GM12801 (cell line): ENCODE measurements around the gene KDM1A.

Experiments used
- CTCF ChIP-seq: IDR thresholded peaks from one replicate; pipeline ENCODE4 v1.5.1; 2011; ENCODE audit warnings: control low read depth; ENCODE audit not compliant: insufficient read length; ENCODE audit errors: extremely low read depth

KDM1A gene

DNA sequence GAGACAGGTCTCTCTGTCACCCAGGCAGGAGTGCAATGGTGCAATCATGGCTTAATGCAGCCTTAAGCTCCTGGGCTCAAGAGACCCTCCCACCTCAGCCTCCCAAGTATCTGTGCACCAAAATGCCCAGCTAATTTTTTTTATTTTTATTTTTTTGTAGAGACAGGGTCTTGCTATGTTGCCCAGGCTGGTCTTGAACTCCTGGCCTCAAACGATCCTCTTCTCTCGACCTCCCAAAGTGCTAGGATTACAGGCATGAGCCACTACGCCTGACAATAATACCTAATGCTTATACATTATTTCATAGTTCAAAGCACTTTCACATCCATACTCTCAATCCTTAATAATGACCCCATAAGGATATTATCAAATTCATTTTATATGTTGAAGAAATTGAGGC, 101.1 kb downstream of the KDM1A start:
- no peak for TF ChIP-seq CTCF

GRCh38 chr1:23122023-23122748, 102.9 kb downstream of the KDM1A start:
- TF ChIP-seq CTCF: no peak

DNA sequence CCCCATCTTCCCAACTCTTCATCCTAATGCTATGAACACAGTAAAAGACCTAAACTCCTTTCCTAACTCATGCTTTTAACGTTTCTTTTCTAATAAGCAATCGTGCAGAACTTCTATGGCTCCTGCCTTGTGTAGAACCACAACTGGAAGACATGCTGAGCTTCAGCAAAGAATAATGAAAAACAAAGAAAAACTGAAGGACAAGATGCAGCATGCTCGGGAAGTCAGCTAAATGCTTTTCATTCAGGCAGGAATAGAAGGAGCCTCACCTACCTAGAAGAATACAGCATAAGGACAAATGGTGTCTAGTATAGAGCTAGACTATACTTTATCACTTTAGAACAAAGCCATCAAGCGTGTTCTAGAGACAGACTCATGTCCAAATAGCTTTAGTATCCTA, 103.5 kb downstream of the KDM1A start:
- no peak for TF ChIP-seq CTCF

DNA sequence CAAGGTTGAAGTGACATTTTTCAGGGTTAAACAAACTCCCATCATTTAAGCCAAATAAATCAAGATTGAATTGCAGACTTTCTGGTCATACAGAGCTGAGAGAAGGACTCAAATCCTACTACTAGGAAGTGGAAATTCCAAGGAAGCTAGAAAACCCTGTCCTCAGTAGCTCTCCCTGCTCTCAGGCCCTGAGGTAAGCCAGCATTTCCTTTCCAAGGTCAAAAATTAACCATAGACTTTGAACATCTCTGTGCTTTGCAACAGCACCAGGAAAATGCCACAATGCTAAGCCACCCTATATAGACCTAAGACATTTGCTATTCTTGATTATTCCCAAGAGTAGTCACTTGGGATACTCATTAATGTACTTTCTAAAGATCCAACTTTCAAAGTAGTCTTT, 104.3 kb downstream of the KDM1A start:
- TF ChIP-seq CTCF: no peak

DNA sequence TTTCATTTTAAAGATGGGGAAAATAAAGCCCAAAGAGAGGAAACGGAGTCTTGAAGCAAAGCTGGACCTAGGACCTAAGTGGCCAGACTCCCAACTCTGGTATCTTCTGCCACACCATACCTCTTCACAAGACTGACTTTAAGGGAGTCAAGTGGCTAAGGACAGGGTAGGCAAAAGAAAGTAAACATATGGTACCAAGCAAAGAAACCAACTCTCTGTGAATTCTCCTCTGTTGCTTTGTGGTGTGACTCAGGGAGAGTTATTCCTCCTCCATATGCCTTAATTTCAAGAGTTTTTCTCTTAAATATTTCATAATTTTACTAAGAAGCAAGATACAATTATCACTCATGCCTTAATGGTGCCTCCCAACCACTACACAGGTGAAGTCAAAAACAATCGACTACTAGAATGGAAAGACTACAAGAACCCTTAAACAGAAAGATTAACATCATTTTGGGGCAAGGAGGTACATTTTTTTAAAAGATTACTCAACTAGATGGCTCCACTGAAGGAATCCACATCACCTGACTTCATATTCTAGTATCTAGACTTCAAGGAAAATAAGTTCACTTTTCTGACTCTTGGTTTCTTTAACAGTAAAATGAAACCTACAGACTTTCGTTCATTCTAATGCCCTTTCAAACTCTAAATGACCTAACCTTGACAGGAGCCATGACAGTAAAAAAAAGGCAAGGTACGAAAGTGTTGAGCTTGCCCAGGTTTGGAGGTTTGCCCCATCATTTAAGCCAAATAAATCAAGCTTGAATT, 105.2 kb downstream of the KDM1A start:
- no peak for TF ChIP-seq CTCF

- TF ChIP-seq CTCF: no peak
These were observed 106.2 kb downstream of the KDM1A start for GRCh38 chr1:23125489-23125888.

DNA sequence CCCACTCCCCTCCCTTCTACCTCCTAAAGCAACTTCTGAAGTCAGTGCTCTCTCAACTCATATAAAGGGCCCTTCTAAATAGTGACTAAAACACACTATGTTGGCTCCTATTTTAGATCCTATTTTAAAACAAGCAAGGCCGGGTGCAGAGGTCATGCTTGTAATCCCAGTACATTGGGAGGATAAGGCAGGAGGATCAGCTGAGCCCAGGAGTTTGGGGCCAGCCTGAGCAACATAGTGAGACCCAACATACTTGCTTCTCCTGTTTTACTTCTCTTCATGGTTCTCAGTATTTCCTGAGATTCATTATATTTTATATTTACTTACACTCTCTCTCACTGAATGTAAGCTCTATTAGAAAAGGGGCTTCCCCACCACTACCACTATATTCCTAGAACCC, 106.9 kb downstream of the KDM1A start:
- no peak for TF ChIP-seq CTCF
